ENCODE measurements around the gene CCER1. TPM values are rescaled to one million over a fixed set of nuclear protein-coding genes. Genes with fewer than 3 reads are reported as not detected.

CCER1 gene
- total and polyA plus RNA-seq, 4 donors, result not detected

GRCh38 chr12:90937651-90938050 is 17.3 kb downstream of the CCER1 start:
- Histone ChIP-seq H3K36me3 (ENCODE audit: control insufficient read depth, insufficient read depth, low read length) (no peaks in the 10 kb centered on the region), H3K27ac (ENCODE audit: low read depth, low read length) (no peak overlapping the region), H3K4me1 (ENCODE audit: control insufficient read depth, insufficient read depth, low read length) (no peaks in the 10 kb centered on the region), H3K9me3 (ENCODE audit: control insufficient read depth, insufficient read depth, low read length) (no peaks in the 10 kb centered on the region), H3K4me3 (ENCODE audit: low read depth, low read length) (no peak overlapping the region), H3K27me3 (ENCODE audit: control insufficient read depth, insufficient read depth, low read length) (no peaks in the 10 kb centered on the region)
- WGBS (ENCODE audit: insufficient coverage), result 80% methylated on average over 1 of the region's 2 CpGs
- no peak for DNase-seq (ENCODE audit: low read depth in 4 of 6, low spot score in 6 of 6)

GRCh38 chr12:90936230-90937005 is 18.6 kb downstream of the CCER1 start:
- no peak for DNase-seq (ENCODE audit: low read depth in 4 of 6, low spot score in 6 of 6)
- Histone ChIP-seq H3K4me3 (ENCODE audit: low read depth, low read length) (no peak overlapping the region), H3K36me3 (ENCODE audit: control insufficient read depth, insufficient read depth, low read length) (no peaks in the 10 kb centered on the region), H3K27me3 (ENCODE audit: control insufficient read depth, insufficient read depth, low read length) (no peaks in the 10 kb centered on the region), H3K9me3 (ENCODE audit: control insufficient read depth, insufficient read depth, low read length) (no peaks in the 10 kb centered on the region), H3K4me1 (ENCODE audit: control insufficient read depth, insufficient read depth, low read length) (no peaks in the 10 kb centered on the region), H3K27ac (ENCODE audit: low read depth, low read length) (no peak overlapping the region)
- WGBS (ENCODE audit: insufficient coverage), result 98% methylated on average over 5 of the region's 5 CpGs

GRCh38 chr12:90925562-90925961 is 29.4 kb downstream of the CCER1 start:
- Histone ChIP-seq H3K27ac (ENCODE audit: low read depth, low read length) (no peak overlapping the region), H3K4me3 (ENCODE audit: low read depth, low read length) (no peak overlapping the region), H3K27me3 (ENCODE audit: control insufficient read depth, insufficient read depth, low read length) (no peaks in the 10 kb centered on the region), H3K36me3 (ENCODE audit: control insufficient read depth, insufficient read depth, low read length) (no peaks in the 10 kb centered on the region), H3K4me1 (ENCODE audit: control insufficient read depth, insufficient read depth, low read length) (no peaks in the 10 kb centered on the region), H3K9me3 (ENCODE audit: control insufficient read depth, insufficient read depth, low read length) (no peaks in the 10 kb centered on the region)
- no peak for DNase-seq (ENCODE audit: low read depth in 4 of 6, low spot score in 6 of 6)
- 19% methylated on average over 2 of the region's 5 CpGs for WGBS (ENCODE audit: insufficient coverage)

- Histone ChIP-seq H3K9me3 (ENCODE audit: control insufficient read depth, insufficient read depth, low read length) (no peaks in the 10 kb centered on the region), H3K36me3 (ENCODE audit: control insufficient read depth, insufficient read depth, low read length) (no peaks in the 10 kb centered on the region), H3K4me3 (ENCODE audit: low read depth, low read length) (no peak overlapping the region), H3K27me3 (ENCODE audit: control insufficient read depth, insufficient read depth, low read length) (no peaks in the 10 kb centered on the region), H3K4me1 (ENCODE audit: control insufficient read depth, insufficient read depth, low read length) (no peaks in the 10 kb centered on the region), H3K27ac (ENCODE audit: low read depth, low read length) (no peak overlapping the region)
- no CpG with 5 or more reads among the region's 1 CpG for WGBS (ENCODE audit: insufficient coverage)
- peak in 1 of 6 donors; percentile 25 for DNase-seq (ENCODE audit: low read depth in 4 of 6, low spot score in 6 of 6)
These were observed 30.6 kb downstream of the CCER1 start for GRCh38 chr12:90924406-90924805.

GRCh38 chr12:90922145-90922627 is 32.8 kb downstream of the CCER1 start:
- H3K27me3 ChIP-seq (ENCODE audit: control insufficient read depth, insufficient read depth, low read length), result no peaks in the 10 kb centered on the region
- H3K9me3 ChIP-seq (ENCODE audit: control insufficient read depth, insufficient read depth, low read length), result no peaks in the 10 kb centered on the region
- no peak for DNase-seq (ENCODE audit: low read depth in 4 of 6, low spot score in 6 of 6)
- no peaks in the 10 kb centered on the region for H3K4me1 ChIP-seq (ENCODE audit: control insufficient read depth, insufficient read depth, low read length)
- H3K27ac ChIP-seq (ENCODE audit: low read depth, low read length), result no peak overlapping the region
- H3K36me3 ChIP-seq (ENCODE audit: control insufficient read depth, insufficient read depth, low read length), result no peaks in the 10 kb centered on the region
- H3K4me3 ChIP-seq (ENCODE audit: low read depth, low read length), result no peak overlapping the region

GRCh38 chr12:90921536-90921935 is 33.4 kb downstream of the CCER1 start:
- Histone ChIP-seq H3K27me3 (ENCODE audit: control insufficient read depth, insufficient read depth, low read length) (no peaks in the 10 kb centered on the region), H3K9me3 (ENCODE audit: control insufficient read depth, insufficient read depth, low read length) (no peaks in the 10 kb centered on the region), H3K4me1 (ENCODE audit: control insufficient read depth, insufficient read depth, low read length) (no peaks in the 10 kb centered on the region), H3K36me3 (ENCODE audit: control insufficient read depth, insufficient read depth, low read length) (no peaks in the 10 kb centered on the region), H3K27ac (ENCODE audit: low read depth, low read length) (no peak overlapping the region), H3K4me3 (ENCODE audit: low read depth, low read length) (no peak overlapping the region)
- DNase-seq (ENCODE audit: low read depth in 4 of 6, low spot score in 6 of 6), result no peak
- WGBS (ENCODE audit: insufficient coverage), result no CpG with 5 or more reads among the region's 1 CpG

GRCh38 chr12:90920222-90920621 is 34.8 kb downstream of the CCER1 start:
- H3K9me3 ChIP-seq (ENCODE audit: control insufficient read depth, insufficient read depth, low read length), result no peaks in the 10 kb centered on the region
- H3K27me3 ChIP-seq (ENCODE audit: control insufficient read depth, insufficient read depth, low read length), result no peaks in the 10 kb centered on the region
- no peak overlapping the region for H3K4me3 ChIP-seq (ENCODE audit: low read depth, low read length)
- no peak for DNase-seq (ENCODE audit: low read depth in 4 of 6, low spot score in 6 of 6)
- H3K27ac ChIP-seq (ENCODE audit: low read depth, low read length), result no peak overlapping the region
- H3K4me1 ChIP-seq (ENCODE audit: control insufficient read depth, insufficient read depth, low read length), result no peaks in the 10 kb centered on the region
- WGBS (ENCODE audit: insufficient coverage), result no CpG with 5 or more reads among the region's 1 CpG
- H3K36me3 ChIP-seq (ENCODE audit: control insufficient read depth, insufficient read depth, low read length), result no peaks in the 10 kb centered on the region

- no peaks in the 10 kb centered on the region for H3K36me3 ChIP-seq (ENCODE audit: control insufficient read depth, insufficient read depth, low read length)
- no peaks in the 10 kb centered on the region for H3K27me3 ChIP-seq (ENCODE audit: control insufficient read depth, insufficient read depth, low read length)
- no peak overlapping the region for H3K27ac ChIP-seq (ENCODE audit: low read depth, low read length)
- H3K4me1 ChIP-seq (ENCODE audit: control insufficient read depth, insufficient read depth, low read length), result no peaks in the 10 kb centered on the region
- no peak overlapping the region for H3K4me3 ChIP-seq (ENCODE audit: low read depth, low read length)
- WGBS (ENCODE audit: insufficient coverage), result no CpG with 5 or more reads among the region's 2 CpGs
- no peaks in the 10 kb centered on the region for H3K9me3 ChIP-seq (ENCODE audit: control insufficient read depth, insufficient read depth, low read length)
- no peak for DNase-seq (ENCODE audit: low read depth in 4 of 6, low spot score in 6 of 6)
These were observed 37.5 kb downstream of the CCER1 start for GRCh38 chr12:90917431-90917830.

- Histone ChIP-seq H3K27ac (ENCODE audit: low read depth, low read length) (no peak overlapping the region), H3K9me3 (ENCODE audit: control insufficient read depth, insufficient read depth, low read length) (no peaks in the 10 kb centered on the region), H3K36me3 (ENCODE audit: control insufficient read depth, insufficient read depth, low read length) (no peaks in the 10 kb centered on the region), H3K27me3 (ENCODE audit: control insufficient read depth, insufficient read depth, low read length) (no peaks in the 10 kb centered on the region), H3K4me1 (ENCODE audit: control insufficient read depth, insufficient read depth, low read length) (no peaks in the 10 kb centered on the region), H3K4me3 (ENCODE audit: low read depth, low read length) (no peak overlapping the region)
- DNase-seq (ENCODE audit: low read depth in 4 of 6, low spot score in 6 of 6), result no peak
These were observed 38.5 kb downstream of the CCER1 start for GRCh38 chr12:90916516-90916915.

- H3K36me3 ChIP-seq (ENCODE audit: control insufficient read depth, insufficient read depth, low read length), result no peaks in the 10 kb centered on the region
- H3K4me1 ChIP-seq (ENCODE audit: control insufficient read depth, insufficient read depth, low read length), result no peaks in the 10 kb centered on the region
- H3K9me3 ChIP-seq (ENCODE audit: control insufficient read depth, insufficient read depth, low read length), result no peaks in the 10 kb centered on the region
- no CpG with 5 or more reads among the region's 2 CpGs for WGBS (ENCODE audit: insufficient coverage)
- H3K4me3 ChIP-seq (ENCODE audit: low read depth, low read length), result no peak overlapping the region
- no peak for DNase-seq (ENCODE audit: low read depth in 4 of 6, low spot score in 6 of 6)
- no peaks in the 10 kb centered on the region for H3K27me3 ChIP-seq (ENCODE audit: control insufficient read depth, insufficient read depth, low read length)
- no peak overlapping the region for H3K27ac ChIP-seq (ENCODE audit: low read depth, low read length)
These were observed 39.6 kb downstream of the CCER1 start for GRCh38 chr12:90915353-90915752.
